Vagina (tissue), 2 donors: ENCODE results near the gene GAL3ST2. TPM values are rescaled to one million over a fixed set of nuclear protein-coding genes. Genes with fewer than 3 reads are reported as not detected.
"Not testable (repeated sequence)": the region's sequence is repeated elsewhere in the genome, so short reads cannot be mapped to it uniquely, and the experiment has no call there.

Experiments used
- DNase-seq, 2 donors: peaks; one replicate each; pipeline ENCODE4 v3.0.0-alpha.2; 2017; ENCODE audit errors: extremely low spot score in 2 of 2
- H3K27ac ChIP-seq: fragments of 200-600 bp; sonication (generic); one replicate; pipeline ENCODE4 v1.5.1; 2019
- H3K27me3 ChIP-seq: fragments of 200-600 bp; sonication (generic); one replicate; pipeline ENCODE4 v1.5.1; 2019
- H3K36me3 ChIP-seq, 2 donors: fragments of 200-600 bp; sonication (generic); one replicate each; pipeline ENCODE4 v1.5.1; 2017 to 2019
- H3K4me1 ChIP-seq: fragments of 200-600 bp; sonication (generic); one replicate; pipeline ENCODE4 v1.5.1; 2019
- H3K4me3 ChIP-seq, 2 donors: fragments of 200-600 bp; sonication (generic); 1 replicate in 1 of 2; 2 replicates in 1 of 2; pipeline ENCODE4 v1.5.1; 2016 to 2019
- H3K9me3 ChIP-seq: fragments of 200-600 bp; sonication (generic); one replicate; pipeline ENCODE4 v1.5.1; 2019
- CTCF ChIP-seq, 3 experiments: fragments of 450-650 bp in 2 of 3; fragments of 200-600 bp in 1 of 3; sonication (generic) in 1 of 3; IDR thresholded peaks; one replicate each; pipeline ENCODE4 v1.5.1; 2017 to 2019; ENCODE audit warnings: antibody characterized with exemption in 3 of 3, mild to moderate bottlenecking in 2 of 3, moderate library complexity in 2 of 3
- POLR2A ChIP-seq, 2 donors: fragments of 450-650 bp; IDR thresholded peaks; one replicate each; pipeline ENCODE4 v1.6.1; 2017; ENCODE audit warnings: antibody characterized with exemption in 2 of 2, mild to moderate bottlenecking in 2 of 2, moderate library complexity in 2 of 2
- POLR2AphosphoS5 ChIP-seq, 2 donors: sonication (generic); formaldehyde crosslinking; IDR thresholded peaks; one replicate each; pipeline ENCODE4 v1.9.0; 2017; ENCODE audit warnings: antibody characterized with exemption in 2 of 2, mild to moderate bottlenecking in 2 of 2, low read depth in 1 of 2; ENCODE audit not compliant: insufficient read depth in 1 of 2
- intact Hi-C: fragments of 100-400 bp; cut with DNase I; formaldehyde crosslinking; loops from one replicate; pipeline ENCODE4 v1.15.1; 2023
- total RNA-seq: library from RNA; depleted of rRNA; stranded (reverse); fragments of >200 nt; gene quantifications from one replicate; pipeline ENCODE4 v1.2.3, GENCODE V29; 2016

GAL3ST2 gene
- total RNA-seq, 1 donor from 2014 or later = 0.98 TPM

GRCh38 chr2:241814643-241815476, 38.2 kb downstream of the GAL3ST2 start:
- peak in 1 of 2 donors; percentile 85 for DNase-seq
- Histone ChIP-seq H3K4me3 (no peak overlapping the region), H3K9me3 (no peaks in the 10 kb centered on the region), H3K27ac (no peak overlapping the region), H3K4me1 (no peaks in the 10 kb centered on the region), H3K36me3 (no peaks in the 10 kb centered on the region), H3K27me3 (no peaks in the 10 kb centered on the region)
- intact Hi-C loops = no loop called here
- no peak for TF ChIP-seq POLR2A (IDR thresholded peaks at IDR 0.05)
- no peak for TF ChIP-seq CTCF (IDR thresholded peaks at IDR 0.05)
- TF ChIP-seq POLR2AphosphoS5 (IDR thresholded peaks at IDR 0.05; ENCODE audit: insufficient read depth in 1 of 2, low read depth in 1 of 2) = no peak

GRCh38 chr2:241815477-241816430, 39.1 kb downstream of the GAL3ST2 start:
- intact Hi-C loops = no loop called here
- DNase-seq = peak; percentile 81 to 91
- no peaks in the 10 kb centered on the region for H3K27me3 ChIP-seq
- H3K27ac ChIP-seq = no peak overlapping the region
- H3K4me1 ChIP-seq = no peaks in the 10 kb centered on the region
- no peak overlapping the region for H3K4me3 ChIP-seq
- H3K36me3 ChIP-seq = no peaks in the 10 kb centered on the region
- H3K9me3 ChIP-seq = no peaks in the 10 kb centered on the region
- TF ChIP-seq POLR2AphosphoS5 (IDR thresholded peaks at IDR 0.05; ENCODE audit: insufficient read depth in 1 of 2, low read depth in 1 of 2) = no peak
- TF ChIP-seq CTCF (IDR thresholded peaks at IDR 0.05) = no peak
- TF ChIP-seq POLR2A (IDR thresholded peaks at IDR 0.05) = no peak

- intact Hi-C loops = no loop called here
- Histone ChIP-seq H3K4me3 (no peak overlapping the region), H3K27ac (no peak overlapping the region), H3K9me3 (no peaks in the 10 kb centered on the region), H3K4me1 (no peaks in the 10 kb centered on the region), H3K36me3 (no peaks in the 10 kb centered on the region), H3K27me3 (no peaks in the 10 kb centered on the region)
- DNase-seq = peak in 1 of 2 donors; percentile 61
- no peak for TF ChIP-seq CTCF (IDR thresholded peaks at IDR 0.05)
- no peak for TF ChIP-seq POLR2AphosphoS5 (IDR thresholded peaks at IDR 0.05; ENCODE audit: insufficient read depth in 1 of 2, low read depth in 1 of 2)
- TF ChIP-seq POLR2A (IDR thresholded peaks at IDR 0.05) = no peak
These were observed 40.0 kb downstream of the GAL3ST2 start for GRCh38 chr2:241816431-241817121.

- Histone ChIP-seq H3K36me3 (no peaks in the 10 kb centered on the region), H3K27me3 (no peaks in the 10 kb centered on the region), H3K27ac (no peak overlapping the region), H3K9me3 (no peaks in the 10 kb centered on the region), H3K4me1 (no peaks in the 10 kb centered on the region), H3K4me3 (no peak overlapping the region)
- no peak for TF ChIP-seq POLR2AphosphoS5 (IDR thresholded peaks at IDR 0.05; ENCODE audit: insufficient read depth in 1 of 2, low read depth in 1 of 2)
- no peak for TF ChIP-seq POLR2A (IDR thresholded peaks at IDR 0.05)
- TF ChIP-seq CTCF (IDR thresholded peaks at IDR 0.05) = no peak
- no peak for DNase-seq
- intact Hi-C loops = no loop called here
These were observed 40.7 kb downstream of the GAL3ST2 start for GRCh38 chr2:241817126-241817820.

- DNase-seq, H3K4me3 ChIP-seq, H3K9me3 ChIP-seq, H3K27ac ChIP-seq, H3K27me3 ChIP-seq, H3K4me1 ChIP-seq, intact Hi-C loops, H3K36me3 ChIP-seq: not testable (repeated sequence)
These were observed 41.2 kb downstream of the GAL3ST2 start for GRCh38 chr2:241817821-241818215.
